ENCODE data around the gene URB1. TPM values are rescaled to one million over a fixed set of nuclear protein-coding genes. Genes with fewer than 3 reads are reported as not detected.

The URB1 gene
- total and polyA plus RNA-seq, 2 of the 8 experiments (the other 6 are each of a cell fraction or from before 2014, with no cell fraction given), result 8.1 to 28.9 TPM

DNA sequence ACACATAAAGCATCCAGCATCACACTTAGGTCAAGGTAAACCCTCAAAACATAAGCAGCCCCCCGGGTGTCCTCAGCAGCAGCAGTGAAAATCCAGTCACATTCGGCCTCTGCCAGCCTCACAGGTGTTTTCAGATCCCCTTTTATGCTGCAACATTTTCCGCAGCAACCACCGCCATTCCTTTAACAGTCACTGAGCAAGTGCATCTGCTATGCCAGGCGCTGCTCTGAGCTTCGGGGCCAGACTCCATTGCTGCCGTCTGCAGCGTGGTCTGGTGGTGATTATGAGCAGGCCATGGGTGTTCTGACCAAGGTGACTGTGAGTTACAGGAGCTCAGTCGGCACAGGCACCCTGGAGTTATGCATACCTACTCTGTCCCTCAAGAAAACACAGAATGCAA is 4.5 kb downstream of the URB1 start (continued):
- TF ChIP-seq, protein P1, sequence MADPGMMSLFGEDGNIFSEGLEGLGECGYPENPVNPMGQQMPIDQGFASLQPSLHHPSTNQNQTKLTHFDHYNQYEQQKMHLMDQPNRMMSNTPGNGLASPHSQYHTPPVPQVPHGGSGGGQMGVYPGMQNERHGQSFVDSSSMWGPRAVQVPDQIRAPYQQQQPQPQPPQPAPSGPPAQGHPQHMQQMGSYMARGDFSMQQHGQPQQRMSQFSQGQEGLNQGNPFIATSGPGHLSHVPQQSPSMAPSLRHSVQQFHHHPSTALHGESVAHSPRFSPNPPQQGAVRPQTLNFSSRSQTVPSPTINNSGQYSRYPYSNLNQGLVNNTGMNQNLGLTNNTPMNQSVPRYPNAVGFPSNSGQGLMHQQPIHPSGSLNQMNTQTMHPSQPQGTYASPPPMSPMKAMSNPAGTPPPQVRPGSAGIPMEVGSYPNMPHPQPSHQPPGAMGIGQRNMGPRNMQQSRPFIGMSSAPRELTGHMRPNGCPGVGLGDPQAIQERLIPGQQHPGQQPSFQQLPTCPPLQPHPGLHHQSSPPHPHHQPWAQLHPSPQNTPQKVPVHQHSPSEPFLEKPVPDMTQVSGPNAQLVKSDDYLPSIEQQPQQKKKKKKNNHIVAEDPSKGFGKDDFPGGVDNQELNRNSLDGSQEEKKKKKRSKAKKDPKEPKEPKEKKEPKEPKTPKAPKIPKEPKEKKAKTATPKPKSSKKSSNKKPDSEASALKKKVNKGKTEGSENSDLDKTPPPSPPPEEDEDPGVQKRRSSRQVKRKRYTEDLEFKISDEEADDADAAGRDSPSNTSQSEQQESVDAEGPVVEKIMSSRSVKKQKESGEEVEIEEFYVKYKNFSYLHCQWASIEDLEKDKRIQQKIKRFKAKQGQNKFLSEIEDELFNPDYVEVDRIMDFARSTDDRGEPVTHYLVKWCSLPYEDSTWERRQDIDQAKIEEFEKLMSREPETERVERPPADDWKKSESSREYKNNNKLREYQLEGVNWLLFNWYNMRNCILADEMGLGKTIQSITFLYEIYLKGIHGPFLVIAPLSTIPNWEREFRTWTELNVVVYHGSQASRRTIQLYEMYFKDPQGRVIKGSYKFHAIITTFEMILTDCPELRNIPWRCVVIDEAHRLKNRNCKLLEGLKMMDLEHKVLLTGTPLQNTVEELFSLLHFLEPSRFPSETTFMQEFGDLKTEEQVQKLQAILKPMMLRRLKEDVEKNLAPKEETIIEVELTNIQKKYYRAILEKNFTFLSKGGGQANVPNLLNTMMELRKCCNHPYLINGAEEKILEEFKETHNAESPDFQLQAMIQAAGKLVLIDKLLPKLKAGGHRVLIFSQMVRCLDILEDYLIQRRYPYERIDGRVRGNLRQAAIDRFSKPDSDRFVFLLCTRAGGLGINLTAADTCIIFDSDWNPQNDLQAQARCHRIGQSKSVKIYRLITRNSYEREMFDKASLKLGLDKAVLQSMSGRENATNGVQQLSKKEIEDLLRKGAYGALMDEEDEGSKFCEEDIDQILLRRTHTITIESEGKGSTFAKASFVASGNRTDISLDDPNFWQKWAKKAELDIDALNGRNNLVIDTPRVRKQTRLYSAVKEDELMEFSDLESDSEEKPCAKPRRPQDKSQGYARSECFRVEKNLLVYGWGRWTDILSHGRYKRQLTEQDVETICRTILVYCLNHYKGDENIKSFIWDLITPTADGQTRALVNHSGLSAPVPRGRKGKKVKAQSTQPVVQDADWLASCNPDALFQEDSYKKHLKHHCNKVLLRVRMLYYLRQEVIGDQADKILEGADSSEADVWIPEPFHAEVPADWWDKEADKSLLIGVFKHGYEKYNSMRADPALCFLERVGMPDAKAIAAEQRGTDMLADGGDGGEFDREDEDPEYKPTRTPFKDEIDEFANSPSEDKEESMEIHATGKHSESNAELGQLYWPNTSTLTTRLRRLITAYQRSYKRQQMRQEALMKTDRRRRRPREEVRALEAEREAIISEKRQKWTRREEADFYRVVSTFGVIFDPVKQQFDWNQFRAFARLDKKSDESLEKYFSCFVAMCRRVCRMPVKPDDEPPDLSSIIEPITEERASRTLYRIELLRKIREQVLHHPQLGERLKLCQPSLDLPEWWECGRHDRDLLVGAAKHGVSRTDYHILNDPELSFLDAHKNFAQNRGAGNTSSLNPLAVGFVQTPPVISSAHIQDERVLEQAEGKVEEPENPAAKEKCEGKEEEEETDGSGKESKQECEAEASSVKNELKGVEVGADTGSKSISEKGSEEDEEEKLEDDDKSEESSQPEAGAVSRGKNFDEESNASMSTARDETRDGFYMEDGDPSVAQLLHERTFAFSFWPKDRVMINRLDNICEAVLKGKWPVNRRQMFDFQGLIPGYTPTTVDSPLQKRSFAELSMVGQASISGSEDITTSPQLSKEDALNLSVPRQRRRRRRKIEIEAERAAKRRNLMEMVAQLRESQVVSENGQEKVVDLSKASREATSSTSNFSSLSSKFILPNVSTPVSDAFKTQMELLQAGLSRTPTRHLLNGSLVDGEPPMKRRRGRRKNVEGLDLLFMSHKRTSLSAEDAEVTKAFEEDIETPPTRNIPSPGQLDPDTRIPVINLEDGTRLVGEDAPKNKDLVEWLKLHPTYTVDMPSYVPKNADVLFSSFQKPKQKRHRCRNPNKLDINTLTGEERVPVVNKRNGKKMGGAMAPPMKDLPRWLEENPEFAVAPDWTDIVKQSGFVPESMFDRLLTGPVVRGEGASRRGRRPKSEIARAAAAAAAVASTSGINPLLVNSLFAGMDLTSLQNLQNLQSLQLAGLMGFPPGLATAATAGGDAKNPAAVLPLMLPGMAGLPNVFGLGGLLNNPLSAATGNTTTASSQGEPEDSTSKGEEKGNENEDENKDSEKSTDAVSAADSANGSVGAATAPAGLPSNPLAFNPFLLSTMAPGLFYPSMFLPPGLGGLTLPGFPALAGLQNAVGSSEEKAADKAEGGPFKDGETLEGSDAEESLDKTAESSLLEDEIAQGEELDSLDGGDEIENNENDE (IDR thresholded peaks at IDR 0.05; ENCODE audit: insufficient replicate concordance, low read length), result no peak
- TF ChIP-seq RFX5 (IDR thresholded peaks at IDR 0.05; ENCODE audit: borderline replicate concordance, low read depth, low read length) (no peak), SIRT6 (IDR thresholded peaks at IDR 0.05; ENCODE audit: low read length) (no peak), TCF12 (IDR thresholded peaks at IDR 0.05; ENCODE audit: low read depth, low read length) (no peak), TAF7 (optimal IDR thresholded peaks at IDR 0.05; ENCODE audit: borderline replicate concordance, low read depth, low read length) (no peak), GABPA (IDR thresholded peaks at IDR 0.05; ENCODE audit: borderline replicate concordance, insufficient read depth, low read length) (no peak), MAFK (IDR thresholded peaks at IDR 0.05; ENCODE audit: low read depth, low read length) (no peak), KDM1A (IDR thresholded peaks at IDR 0.05; ENCODE audit: borderline replicate concordance, low read length) (no peak), TAF1 (IDR thresholded peaks at IDR 0.05; ENCODE audit: low read depth, low read length) (no peak)
- TF ChIP-seq, protein P2, sequence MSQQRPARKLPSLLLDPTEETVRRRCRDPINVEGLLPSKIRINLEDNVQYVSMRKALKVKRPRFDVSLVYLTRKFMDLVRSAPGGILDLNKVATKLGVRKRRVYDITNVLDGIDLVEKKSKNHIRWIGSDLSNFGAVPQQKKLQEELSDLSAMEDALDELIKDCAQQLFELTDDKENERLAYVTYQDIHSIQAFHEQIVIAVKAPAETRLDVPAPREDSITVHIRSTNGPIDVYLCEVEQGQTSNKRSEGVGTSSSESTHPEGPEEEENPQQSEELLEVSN (IDR thresholded peaks at IDR 0.05), result no peak
